Measurements from ENCODE around the gene BCKDHA. TPM values are rescaled to one million over a fixed set of nuclear protein-coding genes. Genes with fewer than 3 reads are reported as not detected.
"Not testable (repeated sequence)": the region's sequence is repeated elsewhere in the genome, so short reads cannot be mapped to it uniquely, and the experiment has no call there.

Gene BCKDHA
- total RNA-seq, 1 donor from 2014 or later: 22.6 TPM

DNA sequence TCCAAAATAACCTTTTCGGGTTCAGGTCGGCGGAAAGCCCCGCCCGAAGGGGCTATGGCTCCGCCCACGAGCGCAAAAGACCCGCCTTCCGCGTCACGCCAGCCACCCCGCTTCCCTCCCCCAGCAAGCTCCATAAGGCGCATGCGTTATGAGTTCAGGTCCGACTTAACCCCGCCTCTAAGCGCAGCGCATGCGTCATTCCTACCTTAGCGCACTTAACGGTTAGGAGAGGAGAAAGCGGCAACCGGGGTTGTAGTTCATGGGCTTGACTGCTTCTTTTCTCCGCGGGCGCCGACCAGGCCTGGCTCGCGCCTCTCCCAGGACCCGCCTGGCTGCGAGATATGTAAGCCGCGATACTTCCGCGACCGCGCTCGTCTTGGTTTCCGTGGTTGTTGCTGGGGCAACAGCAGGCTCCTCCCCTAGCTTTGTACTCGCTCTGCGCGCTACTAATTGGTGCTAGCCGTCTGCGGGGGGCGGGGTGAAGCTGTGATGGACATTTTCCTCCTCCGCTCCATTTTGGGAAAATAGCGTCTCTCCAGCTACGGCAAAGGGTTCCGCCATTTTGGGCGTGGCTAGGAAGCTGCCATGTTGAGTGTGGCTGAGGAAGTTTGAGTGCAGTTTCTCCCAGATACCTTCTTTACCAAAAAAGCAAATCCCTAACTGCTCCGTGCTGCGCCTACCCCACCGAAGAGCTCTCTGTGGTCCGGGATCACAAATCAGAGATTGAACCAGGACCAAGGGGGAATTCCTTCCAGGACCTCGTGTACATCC is 33.7 kb upstream of the BCKDHA start, which contains the start of gene B9D2:
Gene B9D2, minus strand, starts transcription at position 397 of the 771 bp plus-strand sequence. CDS start 630 bp downstream, outside the sequence.
- H3K4me3 Mint-ChIP-seq: peak within 1 kb of the TSS; percentile 88
- H3K4me1 Mint-ChIP-seq: peaks cover 13% of the 10 kb centered on the region
- peak within 1 kb of the TSS; percentile 99 for H3K27ac Mint-ChIP-seq
- H3K27me3 Mint-ChIP-seq (ENCODE audit: low read depth): no peaks in the 10 kb centered on the region
- DNase-seq (ENCODE audit: low spot score in 2 of 2, unreplicated experiment in 2 of 2): peak; percentile 94 to 96
- H3K9me3 Mint-ChIP-seq: no peaks in the 10 kb centered on the region
- peaks cover 3% of the 10 kb centered on the region for H3K36me3 Mint-ChIP-seq
- no peak for TF ChIP-seq CTCF (IDR thresholded peaks at IDR 0.05; ENCODE audit: unreplicated experiment)

GRCh38 chr19:41364524-41365391 is 32.9 kb upstream of the BCKDHA start:
- no peaks in the 10 kb centered on the region for H3K27me3 Mint-ChIP-seq (ENCODE audit: low read depth)
- peaks cover 13% of the 10 kb centered on the region for H3K4me1 Mint-ChIP-seq

DNA sequence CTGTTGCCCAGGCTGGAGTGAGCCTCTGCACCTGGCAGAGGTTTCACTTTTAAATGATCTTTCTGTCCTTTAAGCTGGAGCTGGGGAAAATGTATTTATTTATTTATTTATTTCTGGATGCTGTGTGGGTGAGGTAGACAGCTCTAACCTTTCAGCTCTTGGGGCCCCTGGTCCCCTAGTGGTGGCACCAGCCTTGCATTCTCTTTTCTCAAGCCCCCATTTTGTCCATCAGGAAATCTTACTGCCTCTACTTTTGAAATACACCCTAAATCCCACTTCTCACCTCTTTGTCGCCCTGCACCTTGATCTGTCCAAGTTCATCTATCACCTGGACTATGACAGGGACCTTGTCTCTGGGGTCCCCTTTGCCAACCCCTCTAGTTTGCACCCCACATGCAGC is 31.5 kb upstream of the BCKDHA start:
- H3K4me1 Mint-ChIP-seq: peaks cover 13% of the 10 kb centered on the region
- no peaks in the 10 kb centered on the region for H3K9me3 Mint-ChIP-seq
- DNase-seq (ENCODE audit: low spot score in 2 of 2, unreplicated experiment in 2 of 2): no peak
- H3K27me3 Mint-ChIP-seq (ENCODE audit: low read depth): no peaks in the 10 kb centered on the region
- no peak overlapping the region for H3K27ac Mint-ChIP-seq
- H3K4me3 Mint-ChIP-seq: peak overlapping the region; percentile 16
- H3K36me3 Mint-ChIP-seq: peaks cover 3% of the 10 kb centered on the region
- TF ChIP-seq CTCF (IDR thresholded peaks at IDR 0.05; ENCODE audit: unreplicated experiment): no peak

More at GRCh38 chr19:41364524-41365391, 32.9 kb upstream of the BCKDHA start:
- H3K27ac Mint-ChIP-seq: peak overlapping the region; percentile 99
- TF ChIP-seq CTCF (IDR thresholded peaks at IDR 0.05; ENCODE audit: unreplicated experiment): no peak
- H3K9me3 Mint-ChIP-seq: no peaks in the 10 kb centered on the region
- H3K4me3 Mint-ChIP-seq: peak overlapping the region; percentile 88
- peaks cover 3% of the 10 kb centered on the region for H3K36me3 Mint-ChIP-seq
- DNase-seq (ENCODE audit: low spot score in 2 of 2, unreplicated experiment in 2 of 2): no peak

DNA sequence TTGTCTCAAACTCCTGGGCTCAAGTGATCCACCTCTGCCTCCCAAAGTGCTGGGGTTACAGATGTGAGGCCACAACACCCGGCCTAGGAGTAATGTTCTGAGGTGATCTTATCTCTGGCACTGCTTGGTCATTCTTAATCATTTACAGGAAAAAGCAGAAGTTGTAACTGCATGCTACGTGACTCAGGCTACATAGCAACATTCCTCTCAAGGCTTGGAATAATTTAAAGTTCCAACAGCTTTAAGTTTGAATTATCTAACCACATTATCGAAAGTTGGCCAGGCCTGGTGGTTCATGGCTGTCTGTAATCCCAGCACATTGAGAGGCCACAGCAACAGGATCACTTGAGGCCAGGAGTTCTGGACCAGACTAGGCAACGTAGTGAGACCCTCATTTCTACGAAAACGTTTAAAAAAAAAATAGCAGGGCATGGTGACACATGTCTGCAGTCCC is 29.7 kb upstream of the BCKDHA start:
- H3K4me3 Mint-ChIP-seq: no peak overlapping the region
- H3K27me3 Mint-ChIP-seq (ENCODE audit: low read depth): no peaks in the 10 kb centered on the region
- TF ChIP-seq CTCF (IDR thresholded peaks at IDR 0.05; ENCODE audit: unreplicated experiment): no peak
- H3K4me1 Mint-ChIP-seq: peaks cover 13% of the 10 kb centered on the region
- DNase-seq (ENCODE audit: low spot score in 2 of 2, unreplicated experiment in 2 of 2): no peak
- peaks cover 7% of the 10 kb centered on the region for H3K36me3 Mint-ChIP-seq
- H3K9me3 Mint-ChIP-seq: no peaks in the 10 kb centered on the region
- peak overlapping the region; percentile 86 for H3K27ac Mint-ChIP-seq

DNA sequence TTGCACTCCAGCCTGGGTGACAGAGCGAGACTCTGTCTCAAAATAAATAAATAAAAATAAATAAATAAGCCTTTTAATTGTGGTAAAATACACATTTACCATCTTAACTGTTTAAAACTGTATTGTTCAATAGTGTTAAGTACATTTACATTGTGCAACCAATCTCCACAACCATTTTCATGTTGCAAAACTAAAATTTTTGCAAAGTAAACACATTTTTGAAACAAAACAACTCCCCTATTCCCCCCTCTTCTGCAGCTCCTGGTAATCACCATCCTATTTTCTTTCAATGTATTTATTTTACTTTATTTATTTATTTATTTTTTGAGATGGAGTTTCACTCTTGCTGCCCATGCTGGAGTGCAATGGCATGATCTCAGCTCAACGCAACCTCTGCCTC is 27.8 kb upstream of the BCKDHA start:
- Mint-ChIP-seq H3K27ac (no peak overlapping the region), H3K27me3 (ENCODE audit: low read depth) (no peaks in the 10 kb centered on the region), H3K4me1 (peaks cover 14% of the 10 kb centered on the region), H3K36me3 (peaks cover 7% of the 10 kb centered on the region), H3K4me3 (no peak overlapping the region), H3K9me3 (no peaks in the 10 kb centered on the region)
- DNase-seq (ENCODE audit: low spot score in 2 of 2, unreplicated experiment in 2 of 2): no peak
- no peak for TF ChIP-seq CTCF (IDR thresholded peaks at IDR 0.05; ENCODE audit: unreplicated experiment)

DNA sequence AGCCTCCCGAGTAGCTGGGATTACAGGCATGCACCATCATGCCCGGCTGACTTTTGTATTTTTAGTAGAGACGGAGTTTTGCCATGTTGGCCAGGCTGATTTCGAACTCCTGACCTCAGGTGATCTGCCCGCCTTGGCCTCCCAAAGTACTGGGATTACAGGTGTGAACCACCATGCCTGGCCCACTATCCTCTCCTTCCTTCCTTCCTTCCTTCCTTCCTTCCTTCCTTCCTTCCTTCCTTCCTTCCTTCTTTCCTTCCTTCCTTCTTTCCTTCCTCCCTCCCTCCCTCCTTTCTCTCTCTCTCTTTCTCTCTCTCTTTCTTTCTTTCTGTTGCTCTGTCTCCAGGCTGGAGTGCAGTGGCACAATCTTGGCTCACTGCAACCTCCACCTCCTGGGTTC is 26.5 kb upstream of the BCKDHA start:
- H3K36me3 Mint-ChIP-seq; H3K4me3 Mint-ChIP-seq; H3K27me3 Mint-ChIP-seq (ENCODE audit: low read depth); H3K27ac Mint-ChIP-seq; H3K9me3 Mint-ChIP-seq; DNase-seq (ENCODE audit: low spot score in 2 of 2, unreplicated experiment in 2 of 2): not testable (repeated sequence)
- peaks cover 17% of the 10 kb centered on the region for H3K4me1 Mint-ChIP-seq

Data from mesothelial cell of epicardium (in vitro differentiated cells).